Loucy (cell line): ENCODE measurements around the gene RORC.
"Not testable (repeated sequence)": the region's sequence is repeated elsewhere in the genome, so short reads cannot be mapped to it uniquely, and the experiment has no call there.

Source experiments
- EZH2phosphoT487 ChIP-seq: fragments of 200-600 bp; IDR thresholded peaks from 2 replicates; pipeline ENCODE4 v1.6.1; 2018; ENCODE audit warnings: antibody characterized with exemption, mild to moderate bottlenecking, moderate library complexity, borderline replicate concordance
- TF ChIP-seq, protein P1 (sequence below): fragments of 200-600 bp; sonication (generic); conservative IDR thresholded peaks from 2 replicates; pipeline ENCODE4 v1.5.1; 2014; ENCODE audit warnings: mild to moderate bottlenecking, antibody characterized with exemption, low read length

DNA sequence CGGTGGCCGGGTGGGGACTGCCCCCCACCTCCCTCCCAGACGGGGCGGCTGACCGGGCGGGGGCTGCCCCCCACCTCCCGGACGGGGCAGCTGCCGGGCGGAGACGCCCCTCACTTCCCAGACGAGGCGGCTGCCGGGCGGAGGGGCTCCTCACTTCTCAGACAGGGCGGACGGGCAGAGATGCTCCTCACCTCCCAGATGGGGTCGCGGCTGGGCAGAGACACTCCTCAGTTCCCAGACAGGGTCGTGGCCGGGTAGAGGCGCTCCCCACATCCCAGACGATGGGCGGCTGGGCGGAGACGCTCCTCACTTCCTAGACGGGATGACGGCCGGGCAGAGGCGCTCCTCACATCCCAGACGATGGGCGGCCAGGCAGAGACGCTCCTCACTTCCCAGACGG, 62.3 kb downstream of the RORC start:
- TF ChIP-seq, protein P1, sequence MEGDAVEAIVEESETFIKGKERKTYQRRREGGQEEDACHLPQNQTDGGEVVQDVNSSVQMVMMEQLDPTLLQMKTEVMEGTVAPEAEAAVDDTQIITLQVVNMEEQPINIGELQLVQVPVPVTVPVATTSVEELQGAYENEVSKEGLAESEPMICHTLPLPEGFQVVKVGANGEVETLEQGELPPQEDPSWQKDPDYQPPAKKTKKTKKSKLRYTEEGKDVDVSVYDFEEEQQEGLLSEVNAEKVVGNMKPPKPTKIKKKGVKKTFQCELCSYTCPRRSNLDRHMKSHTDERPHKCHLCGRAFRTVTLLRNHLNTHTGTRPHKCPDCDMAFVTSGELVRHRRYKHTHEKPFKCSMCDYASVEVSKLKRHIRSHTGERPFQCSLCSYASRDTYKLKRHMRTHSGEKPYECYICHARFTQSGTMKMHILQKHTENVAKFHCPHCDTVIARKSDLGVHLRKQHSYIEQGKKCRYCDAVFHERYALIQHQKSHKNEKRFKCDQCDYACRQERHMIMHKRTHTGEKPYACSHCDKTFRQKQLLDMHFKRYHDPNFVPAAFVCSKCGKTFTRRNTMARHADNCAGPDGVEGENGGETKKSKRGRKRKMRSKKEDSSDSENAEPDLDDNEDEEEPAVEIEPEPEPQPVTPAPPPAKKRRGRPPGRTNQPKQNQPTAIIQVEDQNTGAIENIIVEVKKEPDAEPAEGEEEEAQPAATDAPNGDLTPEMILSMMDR = not testable (repeated sequence)
- not testable (repeated sequence) for TF ChIP-seq EZH2phosphoT487
